Skeletal muscle cell (primary cell): ENCODE data around the gene ALDH3B1.

ENCODE experiments used
- DNase-seq: peaks from one replicate; pipeline ENCODE4 v3.0.0-alpha.2; 2010; ENCODE audit warnings: low read depth
- H3K4me3 ChIP-seq: 2 replicates; pipeline ENCODE4 v1.5.1; 2011; ENCODE audit warnings: low read depth, mild to moderate bottlenecking, control low read depth, low read length, moderate library complexity

ALDH3B1 gene

GRCh38 chr11:68025047-68025446 lies 14.9 kb downstream of the ALDH3B1 start:
- no peak overlapping the region for H3K4me3 ChIP-seq

GRCh38 chr11:68026391-68027105 lies 16.4 kb downstream of the ALDH3B1 start:
- no peak for DNase-seq
- no peak overlapping the region for H3K4me3 ChIP-seq

More at GRCh38 chr11:68025047-68025446, 14.9 kb downstream of the ALDH3B1 start:
- DNase-seq, result no peak

GRCh38 chr11:68027667-68028066 lies 17.5 kb downstream of the ALDH3B1 start:
- no peak overlapping the region for H3K4me3 ChIP-seq
- DNase-seq, result no peak

- H3K4me3 ChIP-seq, result no peak overlapping the region
- DNase-seq, result no peak
Measured at GRCh38 chr11:68028802-68029545, 18.8 kb downstream of the ALDH3B1 start.

GRCh38 chr11:68030318-68031143 lies 20.4 kb downstream of the ALDH3B1 start, which contains the start of gene NDUFS8:
Gene NDUFS8 (plus strand): TSS chr11:68030681. CDS start chr11:68032152, 1,471 bp downstream.
- peak; percentile 95 for DNase-seq

GRCh38 chr11:68031144-68031464 lies 21.0 kb downstream of the ALDH3B1 start:
- no peak for DNase-seq
- H3K4me3 ChIP-seq, result peak overlapping the region; percentile 87

More at GRCh38 chr11:68030318-68031143, 20.4 kb downstream of the ALDH3B1 start, which contains the start of gene NDUFS8:
- peak within 1 kb of the TSS; percentile 87 for H3K4me3 ChIP-seq

DNA sequence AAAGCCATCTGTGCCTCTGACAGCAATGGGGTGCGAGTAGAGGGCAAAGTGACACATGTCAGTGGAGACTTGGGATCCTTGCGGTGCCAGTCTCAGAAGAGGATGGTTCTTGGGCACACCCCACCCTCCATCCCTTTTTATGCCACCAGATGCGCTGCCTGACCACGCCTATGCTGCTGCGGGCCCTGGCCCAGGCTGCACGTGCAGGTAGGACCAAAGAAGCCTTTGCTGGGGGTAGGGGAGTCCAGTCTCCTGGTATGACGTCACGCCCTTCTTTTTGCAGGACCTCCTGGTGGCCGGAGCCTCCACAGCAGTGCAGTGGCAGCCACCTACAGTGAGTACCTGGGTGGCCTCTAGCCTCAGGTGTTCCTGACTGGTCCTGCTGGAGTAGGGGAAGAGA lies 21.9 kb downstream of the ALDH3B1 start:
- no peak overlapping the region for H3K4me3 ChIP-seq
- DNase-seq, result no peak

DNA sequence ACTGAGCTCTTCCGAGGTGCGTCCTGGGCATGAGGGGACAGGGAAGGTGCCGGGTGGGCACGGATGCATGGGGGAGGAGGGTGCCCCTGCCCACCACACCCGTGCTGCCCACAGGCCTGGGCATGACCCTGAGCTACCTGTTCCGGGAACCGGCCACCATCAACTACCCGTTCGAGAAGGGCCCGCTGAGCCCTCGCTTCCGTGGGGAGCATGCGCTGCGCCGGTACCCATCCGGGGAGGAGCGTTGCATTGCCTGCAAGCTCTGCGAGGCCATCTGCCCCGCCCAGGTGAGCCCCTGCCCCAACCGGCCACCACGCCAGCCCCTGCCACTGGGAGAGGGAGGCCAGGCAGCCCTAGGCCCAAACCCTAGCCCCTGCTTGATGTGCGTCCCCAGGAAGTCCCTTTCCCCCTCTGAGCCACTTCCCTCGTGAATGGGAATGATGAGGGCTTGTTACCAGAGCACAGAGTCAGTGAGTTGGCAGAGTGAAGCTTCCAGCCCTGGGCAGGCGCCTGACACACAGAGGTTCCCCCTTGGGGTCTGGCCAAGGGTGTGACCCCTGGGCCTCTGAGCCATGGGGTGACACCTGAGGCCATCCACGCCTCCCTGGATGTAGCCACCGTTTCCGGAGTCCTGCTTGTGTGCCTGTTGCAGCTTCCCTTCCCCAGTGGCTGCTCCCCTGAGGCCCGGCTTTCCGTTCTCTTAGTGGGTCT lies 23.0 kb downstream of the ALDH3B1 start:
- no peak overlapping the region for H3K4me3 ChIP-seq
- no peak for DNase-seq

GRCh38 chr11:68033708-68034045 lies 23.6 kb downstream of the ALDH3B1 start:
- DNase-seq, result no peak
- no peak overlapping the region for H3K4me3 ChIP-seq

DNA sequence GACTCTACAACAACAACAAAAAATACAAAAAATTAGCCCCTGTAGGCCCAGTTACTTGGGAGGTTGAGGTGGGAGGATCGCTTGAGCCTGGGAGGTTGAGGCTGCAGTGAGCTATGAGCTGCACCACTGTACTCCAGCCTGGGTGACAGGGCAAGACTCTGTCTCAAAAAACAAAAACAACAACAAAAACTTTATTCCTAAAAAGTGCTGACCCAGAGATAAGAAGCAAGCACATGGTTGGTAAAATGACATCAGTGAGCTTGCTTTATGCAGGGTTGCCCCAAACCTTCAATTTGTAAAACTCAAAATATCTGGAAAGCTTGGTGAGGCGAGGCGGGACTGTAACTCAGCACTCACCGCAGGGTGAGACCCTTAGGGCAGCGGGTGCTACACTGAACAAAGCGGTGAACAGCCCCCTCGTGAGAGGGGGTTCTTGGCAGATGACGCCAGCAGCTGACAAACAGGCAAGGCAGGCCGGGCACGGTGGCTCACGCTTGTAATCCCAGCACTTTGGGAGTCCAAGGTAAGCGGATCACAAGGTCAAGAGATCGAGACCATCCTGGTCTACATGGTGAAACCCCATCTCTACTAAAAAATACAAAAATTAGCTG lies 25.2 kb downstream of the ALDH3B1 start:
- no peak overlapping the region for H3K4me3 ChIP-seq
- no peak for DNase-seq

- DNase-seq, result no peak
- H3K4me3 ChIP-seq, result no peak overlapping the region
Measured at GRCh38 chr11:68036141-68036716, 26.1 kb downstream of the ALDH3B1 start.

DNA sequence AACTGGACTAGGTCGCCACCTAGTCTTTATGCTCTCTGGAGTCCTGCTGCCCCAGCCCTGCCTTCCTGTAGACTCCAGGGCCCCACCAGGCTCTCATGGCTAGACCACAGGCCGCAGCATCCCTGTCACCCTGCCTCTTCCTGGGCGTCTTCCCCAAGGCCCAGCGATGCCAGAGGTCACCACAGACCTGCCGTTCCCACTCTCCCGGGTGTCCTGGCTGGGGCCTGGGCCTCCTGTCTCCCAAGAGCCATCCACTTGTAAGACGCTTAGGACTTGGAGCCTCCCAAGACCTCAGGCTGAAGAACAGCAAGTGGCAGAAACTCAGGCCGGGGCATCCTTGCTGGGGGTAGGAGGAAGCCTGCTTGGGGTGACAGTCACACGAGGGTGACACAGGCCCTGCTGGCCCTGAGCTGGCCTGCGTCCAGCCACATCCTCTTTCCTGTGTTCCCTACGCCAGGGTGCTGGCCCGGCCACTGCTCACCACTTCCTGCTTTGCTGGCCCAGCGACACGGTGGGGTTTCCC lies 26.7 kb downstream of the ALDH3B1 start:
- H3K4me3 ChIP-seq, result no peak overlapping the region
- no peak for DNase-seq

- H3K4me3 ChIP-seq, result no peak overlapping the region
- no peak for DNase-seq
Measured at GRCh38 chr11:68037411-68038225, 27.5 kb downstream of the ALDH3B1 start.

GRCh38 chr11:68038226-68038717 lies 28.1 kb downstream of the ALDH3B1 start:
- peak overlapping the region; percentile 72 for H3K4me3 ChIP-seq
- DNase-seq, result no peak

DNA sequence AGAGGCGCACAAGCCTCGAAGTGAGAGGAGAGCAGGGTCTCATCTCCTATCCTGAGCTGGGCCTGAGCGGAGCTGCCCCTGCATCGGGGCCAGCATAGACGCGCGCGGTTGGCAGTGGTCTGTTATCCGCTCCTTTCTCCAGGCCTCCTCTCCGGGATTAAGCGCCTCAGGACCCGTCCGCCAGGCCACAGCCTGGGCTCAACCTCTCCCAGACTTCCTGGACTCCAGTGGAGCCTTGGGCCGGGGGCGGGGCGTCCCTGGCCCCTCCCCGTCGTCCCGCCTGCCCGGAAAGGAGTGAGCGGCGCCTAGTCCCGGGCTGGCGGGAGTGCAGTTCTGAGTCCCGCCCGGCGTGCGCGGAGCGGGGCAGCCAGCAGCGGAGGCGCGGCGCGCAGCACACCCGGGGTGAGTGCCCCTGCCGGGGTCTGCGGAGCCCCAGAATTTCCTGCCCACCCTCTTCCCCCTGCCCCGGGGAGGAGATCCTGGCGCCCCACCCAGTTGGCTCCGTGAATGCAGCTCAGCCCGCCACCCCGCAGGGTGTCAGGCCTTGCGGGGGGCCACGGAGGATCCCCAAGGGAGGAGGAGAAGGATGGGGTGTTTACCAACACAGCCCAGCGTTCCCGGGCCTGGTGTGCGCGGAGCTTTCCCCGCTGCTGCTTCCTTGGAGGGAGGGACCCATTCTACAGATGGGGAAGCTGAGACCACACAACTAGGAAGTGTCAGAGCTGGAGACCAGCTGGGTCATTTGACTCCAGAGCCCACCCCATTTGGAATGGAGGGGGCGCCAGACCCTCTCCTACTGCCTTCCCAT lies 28.8 kb downstream of the ALDH3B1 start, which contains the start of gene TCIRG1:
Gene TCIRG1 (plus strand): TSS at position 308 of the 808 bp plus-strand sequence. CDS start 2,247 bp downstream, outside the sequence.
- peak within 1 kb of the TSS; percentile 72 for H3K4me3 ChIP-seq
- no peak for DNase-seq

DNA sequence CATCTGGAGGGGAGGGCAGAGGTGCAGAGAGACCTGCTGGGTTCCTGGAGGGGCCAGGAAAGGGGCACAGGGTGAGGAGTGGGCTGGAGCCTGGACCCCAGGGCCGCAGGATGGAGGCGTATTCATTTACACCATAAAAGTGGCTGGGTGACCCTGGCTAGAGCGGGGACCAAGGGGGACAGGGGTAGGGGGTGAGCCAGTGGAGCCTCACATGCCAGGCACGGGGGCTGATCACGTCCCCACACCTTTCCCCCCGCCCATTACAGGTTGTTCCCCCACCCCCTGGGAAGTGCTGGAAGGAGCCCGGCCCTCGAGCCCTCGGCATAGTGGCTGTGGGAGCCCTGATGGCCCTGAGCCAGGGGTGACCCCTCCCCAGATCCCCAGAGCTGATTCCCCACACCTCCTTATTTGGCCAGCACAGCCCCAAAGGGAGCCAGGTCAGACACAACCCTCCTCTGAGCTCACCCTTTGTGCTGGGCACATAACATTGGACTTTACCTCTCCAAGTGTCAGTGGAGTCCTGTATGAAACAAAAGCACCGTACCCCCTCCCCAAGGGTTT lies 29.5 kb downstream of the ALDH3B1 start:
- DNase-seq, result no peak
- peak overlapping the region; percentile 72 for H3K4me3 ChIP-seq
